ENCODE data around the gene HPS1.

DNA sequence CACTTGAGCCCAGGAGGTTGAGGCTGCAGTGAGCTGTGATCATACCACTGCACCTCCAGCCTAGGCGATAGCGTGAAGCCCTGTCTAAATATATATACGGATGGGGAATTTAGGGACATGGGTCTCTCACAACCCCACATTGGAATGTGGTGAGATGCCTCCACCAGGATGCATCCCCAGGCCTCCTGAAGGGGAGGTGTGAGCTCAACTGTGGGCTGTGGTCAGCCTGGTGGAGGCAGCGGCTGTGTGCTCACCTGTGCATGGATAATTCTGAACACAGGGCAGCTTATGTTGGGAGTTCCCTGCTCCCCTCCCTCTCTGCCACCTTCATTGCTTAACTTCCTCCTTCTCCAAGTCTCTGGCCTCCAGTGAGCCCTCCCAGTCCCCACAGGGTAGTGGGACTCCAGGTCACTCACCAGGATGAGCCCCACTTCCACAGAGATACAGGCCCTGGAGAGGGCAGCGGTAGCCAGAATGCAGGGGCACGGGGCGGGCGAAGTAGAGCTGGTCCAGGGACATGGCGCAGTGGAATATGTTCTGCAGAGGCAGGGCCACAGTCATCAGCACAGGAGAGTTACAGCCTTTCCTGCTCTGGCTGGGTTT, 62.1 kb downstream of the HPS1 start:
- TF ChIP-seq, protein P1, sequence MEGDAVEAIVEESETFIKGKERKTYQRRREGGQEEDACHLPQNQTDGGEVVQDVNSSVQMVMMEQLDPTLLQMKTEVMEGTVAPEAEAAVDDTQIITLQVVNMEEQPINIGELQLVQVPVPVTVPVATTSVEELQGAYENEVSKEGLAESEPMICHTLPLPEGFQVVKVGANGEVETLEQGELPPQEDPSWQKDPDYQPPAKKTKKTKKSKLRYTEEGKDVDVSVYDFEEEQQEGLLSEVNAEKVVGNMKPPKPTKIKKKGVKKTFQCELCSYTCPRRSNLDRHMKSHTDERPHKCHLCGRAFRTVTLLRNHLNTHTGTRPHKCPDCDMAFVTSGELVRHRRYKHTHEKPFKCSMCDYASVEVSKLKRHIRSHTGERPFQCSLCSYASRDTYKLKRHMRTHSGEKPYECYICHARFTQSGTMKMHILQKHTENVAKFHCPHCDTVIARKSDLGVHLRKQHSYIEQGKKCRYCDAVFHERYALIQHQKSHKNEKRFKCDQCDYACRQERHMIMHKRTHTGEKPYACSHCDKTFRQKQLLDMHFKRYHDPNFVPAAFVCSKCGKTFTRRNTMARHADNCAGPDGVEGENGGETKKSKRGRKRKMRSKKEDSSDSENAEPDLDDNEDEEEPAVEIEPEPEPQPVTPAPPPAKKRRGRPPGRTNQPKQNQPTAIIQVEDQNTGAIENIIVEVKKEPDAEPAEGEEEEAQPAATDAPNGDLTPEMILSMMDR (conservative IDR thresholded peaks at IDR 0.05) = no peak
- TF ChIP-seq ZFX (IDR thresholded peaks at IDR 0.05) = no peak

All from C4-2B (cell line).